HEK293 (cell line): ENCODE data around the gene SNAI1.
"Not testable (repeated sequence)": the region's sequence is repeated elsewhere in the genome, so short reads cannot be mapped to it uniquely, and the experiment has no call there.

ENCODE experiments used
- BCL11B ChIP-seq: fragments of 450-650 bp; formaldehyde crosslinking; IDR thresholded peaks from 2 replicates; pipeline ENCODE4 v1.5.1; 2016; ENCODE audit warnings: low read depth, missing biosample characterization, missing genetic modification characterization
- ZBTB21 ChIP-seq: fragments of 450-650 bp; formaldehyde crosslinking; IDR thresholded peaks from 2 replicates; pipeline ENCODE4 v1.5.1; 2017; ENCODE audit warnings: missing biosample characterization, missing genetic modification characterization
- ZNF248 ChIP-seq: fragments of 450-650 bp; formaldehyde crosslinking; IDR thresholded peaks from 2 replicates; pipeline ENCODE4 v1.5.1; 2017; ENCODE audit warnings: missing biosample characterization, missing genetic modification characterization
- ZNF514 ChIP-seq: fragments of 450-650 bp; formaldehyde crosslinking; IDR thresholded peaks from 2 replicates; pipeline ENCODE4 v1.5.1; 2016; ENCODE audit warnings: missing biosample characterization, missing genetic modification characterization
- TF ChIP-seq, protein P1 (sequence below): fragments of 450-650 bp; formaldehyde crosslinking; IDR thresholded peaks from 2 replicates; pipeline ENCODE4 v1.5.1; 2016; ENCODE audit warnings: missing biosample characterization, missing genetic modification characterization

DNA sequence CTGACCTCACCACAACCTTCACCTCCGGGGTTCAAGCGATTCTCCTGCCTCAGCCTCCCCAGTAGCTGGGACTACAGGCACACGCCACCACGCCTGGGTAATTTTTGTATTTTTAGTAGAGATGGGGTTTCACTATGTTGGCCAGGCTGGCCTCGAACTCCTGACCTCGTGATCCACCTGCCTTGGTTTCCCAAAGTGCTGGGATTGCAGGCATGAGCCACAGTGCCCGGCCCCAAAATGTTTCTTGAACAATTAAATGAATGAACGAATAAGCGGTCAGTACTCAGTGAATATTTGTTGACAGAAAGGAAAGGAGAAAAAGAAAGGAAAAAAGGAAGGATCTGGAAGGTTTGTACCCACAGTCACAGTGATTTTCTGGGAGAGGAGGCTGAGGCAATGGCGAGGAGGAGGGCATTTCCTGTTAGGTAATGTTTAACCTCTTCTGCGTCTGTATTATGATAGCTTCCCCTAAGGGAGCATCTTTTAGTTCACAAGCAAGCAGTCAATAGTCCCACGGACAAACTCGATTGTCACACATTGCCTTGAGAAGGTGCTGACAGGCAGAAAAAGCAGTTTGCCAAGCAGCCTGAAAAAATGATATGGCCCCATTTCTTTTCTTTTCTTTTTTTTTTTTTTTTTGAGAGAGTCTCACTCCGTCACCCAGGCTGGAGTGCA lies 17.9 kb downstream of the SNAI1 start:
- not testable (repeated sequence) for TF ChIP-seq BCL11B (tag by site-specific recombination); ZNF248 (tag by site-specific recombination); ZNF514; ZBTB21
- TF ChIP-seq, protein P1, sequence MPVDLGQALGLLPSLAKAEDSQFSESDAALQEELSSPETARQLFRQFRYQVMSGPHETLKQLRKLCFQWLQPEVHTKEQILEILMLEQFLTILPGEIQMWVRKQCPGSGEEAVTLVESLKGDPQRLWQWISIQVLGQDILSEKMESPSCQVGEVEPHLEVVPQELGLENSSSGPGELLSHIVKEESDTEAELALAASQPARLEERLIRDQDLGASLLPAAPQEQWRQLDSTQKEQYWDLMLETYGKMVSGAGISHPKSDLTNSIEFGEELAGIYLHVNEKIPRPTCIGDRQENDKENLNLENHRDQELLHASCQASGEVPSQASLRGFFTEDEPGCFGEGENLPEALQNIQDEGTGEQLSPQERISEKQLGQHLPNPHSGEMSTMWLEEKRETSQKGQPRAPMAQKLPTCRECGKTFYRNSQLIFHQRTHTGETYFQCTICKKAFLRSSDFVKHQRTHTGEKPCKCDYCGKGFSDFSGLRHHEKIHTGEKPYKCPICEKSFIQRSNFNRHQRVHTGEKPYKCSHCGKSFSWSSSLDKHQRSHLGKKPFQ (tag by site-specific recombination), result not testable (repeated sequence)
